HepG2 (cell line): Measurements from ENCODE around the gene CRLF1. TPM values are rescaled to one million over a fixed set of nuclear protein-coding genes. Genes with fewer than 3 reads are reported as not detected.
A peak's percentile ranks its signal among the peaks of the same experiment; 100 is the strongest.

Source experiments
- SMC3 ChIP-seq: IDR thresholded peaks from 2 replicates; pipeline ENCODE4 v1.6.1; 2011; ENCODE audit warnings: low read length, improper control_type of control experiment
- SOX5 ChIP-seq: IDR thresholded peaks from 2 replicates; pipeline ENCODE4 v1.6.1; 2016; ENCODE audit warnings: borderline replicate concordance
- SRSF1 ChIP-seq: fragments of 200-400 bp; formaldehyde crosslinking; optimal IDR thresholded peaks from 2 replicates; pipeline ENCODE3; 2017; ENCODE audit warnings: mild to moderate bottlenecking, low read depth, low read length, moderate library complexity
- TCF12 ChIP-seq, 2 experiments: fragments of 450-650 bp in 1 of 2; sonication (generic) in 1 of 2; formaldehyde crosslinking in 1 of 2; IDR thresholded peaks; 2 replicates each; pipeline versions ENCODE4 v1.6.1 to v1.8.0; 2017 to 2022; ENCODE audit warnings: antibody characterized with exemption in 1 of 2, mild to moderate bottlenecking in 1 of 2, missing genetic modification reagents in 1 of 2, moderate library complexity in 1 of 2
- ZBTB7B ChIP-seq: sonication (generic); formaldehyde crosslinking; IDR thresholded peaks from 2 replicates; pipeline ENCODE4 v1.4.0; 2020; ENCODE audit warnings: missing genetic modification reagents
- ZNF317 ChIP-seq: sonication (generic); formaldehyde crosslinking; IDR thresholded peaks from 2 replicates; pipeline ENCODE4 v1.5.0; 2020; ENCODE audit warnings: mild to moderate bottlenecking, missing genetic modification reagents
- ZNF44 ChIP-seq: sonication (generic); formaldehyde crosslinking; IDR thresholded peaks from 2 replicates; pipeline ENCODE4 v1.5.1; 2020; ENCODE audit warnings: mild to moderate bottlenecking, missing genetic modification reagents
- polyA plus RNA-seq, 8 experiments: library from polyadenylated mRNA; depleted of rRNA in 3 of 8; stranded (reverse) in 7 of 8; unstranded in 1 of 8; fragments of >200 nt; fragmentation: Illumina TruSeq in 4 of 8; extraction: Trizol in 4 of 8; gene quantifications; 2 replicates each; pipeline versions ENCODE4 v1.2.1 to v1.2.3, GENCODE V29; 2011 to 2016; ENCODE audit warnings: low read depth in 4 of 8, missing spikeins in 1 of 8, mixed read lengths in 1 of 8; ENCODE audit not compliant: insufficient read depth in 1 of 8
- total RNA-seq, 5 experiments: library from RNA; depleted of rRNA; stranded (reverse); fragments of >200 nt; fragmentation: Illumina TruSeq; extraction: Trizol; gene quantifications; 2 replicates each; pipeline ENCODE4 v1.2.3, GENCODE V29; 2016; ENCODE audit warnings: low read depth in 1 of 5
- TF ChIP-seq, protein P1 (sequence below): sonication (generic); formaldehyde crosslinking; IDR thresholded peaks from 2 replicates; pipeline ENCODE4 v1.4.0; 2020; ENCODE audit warnings: mild to moderate bottlenecking, missing genetic modification reagents, borderline replicate concordance
- TF ChIP-seq, protein P2 (sequence below): IDR thresholded peaks from 2 replicates; pipeline ENCODE4 v1.6.1; 2016; ENCODE audit warnings: mild to moderate bottlenecking, missing biosample characterization, missing genetic modification reagents
- TF ChIP-seq, protein P3 (sequence below): sonication (generic); formaldehyde crosslinking; IDR thresholded peaks from 2 replicates; pipeline ENCODE4 v1.8.1; 2023; ENCODE audit warnings: mild to moderate bottlenecking, missing genetic modification reagents
- TF ChIP-seq, protein P4 (sequence below): IDR thresholded peaks from 2 replicates; pipeline ENCODE4 v1.6.1; 2016; ENCODE audit warnings: missing genetic modification reagents, missing compliant biosample characterization
- TF ChIP-seq, protein P5 (sequence below): sonication (generic); formaldehyde crosslinking; IDR thresholded peaks from 2 replicates; pipeline ENCODE4 v1.4.0; 2020; ENCODE audit warnings: low read depth, missing genetic modification reagents
- TF ChIP-seq, protein P6 (sequence below): sonication (generic); formaldehyde crosslinking; IDR thresholded peaks from 2 replicates; pipeline ENCODE4 v1.4.0; 2020; ENCODE audit warnings: missing genetic modification reagents
- TF ChIP-seq, protein P7 (sequence below): sonication (generic); formaldehyde crosslinking; IDR thresholded peaks from 2 replicates; pipeline ENCODE4 v1.4.0; 2020; ENCODE audit warnings: missing genetic modification reagents

CRLF1 gene
- total and polyA plus RNA-seq, 2 of the 13 experiments (the other 11 are each of a cell fraction or from before 2014, with no cell fraction given): 217 to 296 TPM

DNA sequence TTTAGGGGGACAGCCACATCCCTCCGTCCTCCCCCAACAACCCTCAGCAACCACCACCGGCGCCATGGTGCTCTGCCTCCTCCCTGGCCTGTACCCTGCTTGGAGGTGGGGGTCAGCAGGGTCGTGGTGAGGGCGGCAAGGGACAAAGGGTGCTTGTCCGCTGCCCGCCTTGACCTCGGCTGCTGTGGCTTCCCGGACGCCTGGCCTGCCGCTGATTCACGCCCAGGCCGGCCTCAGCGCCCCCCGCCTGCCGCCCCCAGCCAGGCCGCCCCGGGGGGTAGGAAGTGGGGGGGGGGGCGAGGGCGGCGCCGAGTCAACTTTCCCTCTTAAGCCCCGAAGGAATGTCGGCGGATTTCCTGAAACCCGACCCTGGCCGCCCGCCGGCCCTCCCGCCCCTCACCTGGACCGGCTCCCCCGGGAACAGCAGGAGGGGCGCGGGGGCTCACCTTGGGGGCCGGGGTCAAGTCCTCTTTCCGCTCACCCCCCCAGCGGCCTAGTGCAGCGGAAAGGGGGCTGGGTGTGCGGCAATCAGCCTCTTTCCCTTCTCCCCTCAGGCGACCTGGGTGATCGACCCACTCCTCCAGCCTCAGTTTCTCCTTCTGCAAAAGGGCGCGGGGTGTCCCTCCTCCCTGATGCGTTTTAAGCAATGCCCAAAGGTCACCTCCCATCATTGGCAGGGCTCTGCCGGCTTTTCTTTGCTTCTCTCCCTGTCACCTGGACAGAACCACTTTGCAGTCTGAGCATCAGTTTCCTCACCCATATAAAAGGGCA lies 4.1 kb upstream of the CRLF1 start (continued):
- TF ChIP-seq, protein P1, sequence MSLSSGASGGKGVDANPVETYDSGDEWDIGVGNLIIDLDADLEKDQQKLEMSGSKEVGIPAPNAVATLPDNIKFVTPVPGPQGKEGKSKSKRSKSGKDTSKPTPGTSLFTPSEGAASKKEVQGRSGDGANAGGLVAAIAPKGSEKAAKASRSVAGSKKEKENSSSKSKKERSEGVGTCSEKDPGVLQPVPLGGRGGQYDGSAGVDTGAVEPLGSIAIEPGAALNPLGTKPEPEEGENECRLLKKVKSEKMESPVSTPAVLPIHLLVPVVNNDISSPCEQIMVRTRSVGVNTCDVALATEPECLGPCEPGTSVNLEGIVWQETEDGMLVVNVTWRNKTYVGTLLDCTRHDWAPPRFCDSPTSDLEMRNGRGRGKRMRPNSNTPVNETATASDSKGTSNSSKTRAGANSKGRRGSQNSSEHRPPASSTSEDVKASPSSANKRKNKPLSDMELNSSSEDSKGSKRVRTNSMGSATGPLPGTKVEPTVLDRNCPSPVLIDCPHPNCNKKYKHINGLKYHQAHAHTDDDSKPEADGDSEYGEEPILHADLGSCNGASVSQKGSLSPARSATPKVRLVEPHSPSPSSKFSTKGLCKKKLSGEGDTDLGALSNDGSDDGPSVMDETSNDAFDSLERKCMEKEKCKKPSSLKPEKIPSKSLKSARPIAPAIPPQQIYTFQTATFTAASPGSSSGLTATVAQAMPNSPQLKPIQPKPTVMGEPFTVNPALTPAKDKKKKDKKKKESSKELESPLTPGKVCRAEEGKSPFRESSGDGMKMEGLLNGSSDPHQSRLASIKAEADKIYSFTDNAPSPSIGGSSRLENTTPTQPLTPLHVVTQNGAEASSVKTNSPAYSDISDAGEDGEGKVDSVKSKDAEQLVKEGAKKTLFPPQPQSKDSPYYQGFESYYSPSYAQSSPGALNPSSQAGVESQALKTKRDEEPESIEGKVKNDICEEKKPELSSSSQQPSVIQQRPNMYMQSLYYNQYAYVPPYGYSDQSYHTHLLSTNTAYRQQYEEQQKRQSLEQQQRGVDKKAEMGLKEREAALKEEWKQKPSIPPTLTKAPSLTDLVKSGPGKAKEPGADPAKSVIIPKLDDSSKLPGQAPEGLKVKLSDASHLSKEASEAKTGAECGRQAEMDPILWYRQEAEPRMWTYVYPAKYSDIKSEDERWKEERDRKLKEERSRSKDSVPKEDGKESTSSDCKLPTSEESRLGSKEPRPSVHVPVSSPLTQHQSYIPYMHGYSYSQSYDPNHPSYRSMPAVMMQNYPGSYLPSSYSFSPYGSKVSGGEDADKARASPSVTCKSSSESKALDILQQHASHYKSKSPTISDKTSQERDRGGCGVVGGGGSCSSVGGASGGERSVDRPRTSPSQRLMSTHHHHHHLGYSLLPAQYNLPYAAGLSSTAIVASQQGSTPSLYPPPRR (CRISPR knock-in tag): peak; percentile 87
- TF ChIP-seq SRSF1 (peak; percentile 99), ZNF44 (CRISPR knock-in tag) (no peak), SMC3 (no peak), ZBTB7B (peak; percentile 93), TCF12 (IDR thresholded peaks at IDR 0.05) (no peak), TCF12 (CRISPR knock-in tag; IDR thresholded peaks at IDR 0.05) (peak; percentile 77), SOX5 (CRISPR knock-in tag) (peak; percentile 60; the same call in 1 of the 2 replicates), ZNF317 (CRISPR knock-in tag) (peak; percentile 42; the same call in 1 of the 2 replicates)
- TF ChIP-seq, protein P2, sequence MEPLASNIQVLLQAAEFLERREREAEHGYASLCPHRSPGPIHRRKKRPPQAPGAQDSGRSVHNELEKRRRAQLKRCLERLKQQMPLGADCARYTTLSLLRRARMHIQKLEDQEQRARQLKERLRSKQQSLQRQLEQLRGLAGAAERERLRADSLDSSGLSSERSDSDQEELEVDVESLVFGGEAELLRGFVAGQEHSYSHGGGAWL: no peak
- TF ChIP-seq, protein P3, sequence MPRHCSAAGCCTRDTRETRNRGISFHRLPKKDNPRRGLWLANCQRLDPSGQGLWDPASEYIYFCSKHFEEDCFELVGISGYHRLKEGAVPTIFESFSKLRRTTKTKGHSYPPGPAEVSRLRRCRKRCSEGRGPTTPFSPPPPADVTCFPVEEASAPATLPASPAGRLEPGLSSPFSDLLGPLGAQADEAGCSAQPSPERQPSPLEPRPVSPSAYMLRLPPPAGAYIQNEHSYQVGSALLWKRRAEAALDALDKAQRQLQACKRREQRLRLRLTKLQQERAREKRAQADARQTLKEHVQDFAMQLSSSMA (CRISPR knock-in tag): no peak
- TF ChIP-seq, protein P4, sequence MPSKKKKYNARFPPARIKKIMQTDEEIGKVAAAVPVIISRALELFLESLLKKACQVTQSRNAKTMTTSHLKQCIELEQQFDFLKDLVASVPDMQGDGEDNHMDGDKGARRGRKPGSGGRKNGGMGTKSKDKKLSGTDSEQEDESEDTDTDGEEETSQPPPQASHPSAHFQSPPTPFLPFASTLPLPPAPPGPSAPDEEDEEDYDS (CRISPR knock-in tag): no peak
- TF ChIP-seq, protein P5, sequence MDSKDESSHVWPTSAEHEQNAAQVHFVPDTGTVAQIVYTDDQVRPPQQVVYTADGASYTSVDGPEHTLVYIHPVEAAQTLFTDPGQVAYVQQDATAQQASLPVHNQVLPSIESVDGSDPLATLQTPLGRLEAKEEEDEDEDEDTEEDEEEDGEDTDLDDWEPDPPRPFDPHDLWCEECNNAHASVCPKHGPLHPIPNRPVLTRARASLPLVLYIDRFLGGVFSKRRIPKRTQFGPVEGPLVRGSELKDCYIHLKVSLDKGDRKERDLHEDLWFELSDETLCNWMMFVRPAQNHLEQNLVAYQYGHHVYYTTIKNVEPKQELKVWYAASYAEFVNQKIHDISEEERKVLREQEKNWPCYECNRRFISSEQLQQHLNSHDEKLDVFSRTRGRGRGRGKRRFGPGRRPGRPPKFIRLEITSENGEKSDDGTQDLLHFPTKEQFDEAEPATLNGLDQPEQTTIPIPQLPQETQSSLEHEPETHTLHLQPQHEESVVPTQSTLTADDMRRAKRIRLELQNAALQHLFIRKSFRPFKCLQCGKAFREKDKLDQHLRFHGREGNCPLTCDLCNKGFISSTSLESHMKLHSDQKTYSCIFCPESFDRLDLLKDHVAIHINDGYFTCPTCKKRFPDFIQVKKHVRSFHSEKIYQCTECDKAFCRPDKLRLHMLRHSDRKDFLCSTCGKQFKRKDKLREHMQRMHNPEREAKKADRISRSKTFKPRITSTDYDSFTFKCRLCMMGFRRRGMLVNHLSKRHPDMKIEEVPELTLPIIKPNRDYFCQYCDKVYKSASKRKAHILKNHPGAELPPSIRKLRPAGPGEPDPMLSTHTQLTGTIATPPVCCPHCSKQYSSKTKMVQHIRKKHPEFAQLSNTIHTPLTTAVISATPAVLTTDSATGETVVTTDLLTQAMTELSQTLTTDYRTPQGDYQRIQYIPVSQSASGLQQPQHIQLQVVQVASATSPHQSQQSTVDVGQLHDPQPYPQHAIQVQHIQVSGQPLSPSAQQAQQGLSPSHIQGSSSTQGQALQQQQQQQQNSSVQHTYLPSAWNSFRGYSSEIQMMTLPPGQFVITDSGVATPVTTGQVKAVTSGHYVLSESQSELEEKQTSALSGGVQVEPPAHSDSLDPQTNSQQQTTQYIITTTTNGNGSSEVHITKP (CRISPR knock-in tag): no peak
- TF ChIP-seq, protein P6, sequence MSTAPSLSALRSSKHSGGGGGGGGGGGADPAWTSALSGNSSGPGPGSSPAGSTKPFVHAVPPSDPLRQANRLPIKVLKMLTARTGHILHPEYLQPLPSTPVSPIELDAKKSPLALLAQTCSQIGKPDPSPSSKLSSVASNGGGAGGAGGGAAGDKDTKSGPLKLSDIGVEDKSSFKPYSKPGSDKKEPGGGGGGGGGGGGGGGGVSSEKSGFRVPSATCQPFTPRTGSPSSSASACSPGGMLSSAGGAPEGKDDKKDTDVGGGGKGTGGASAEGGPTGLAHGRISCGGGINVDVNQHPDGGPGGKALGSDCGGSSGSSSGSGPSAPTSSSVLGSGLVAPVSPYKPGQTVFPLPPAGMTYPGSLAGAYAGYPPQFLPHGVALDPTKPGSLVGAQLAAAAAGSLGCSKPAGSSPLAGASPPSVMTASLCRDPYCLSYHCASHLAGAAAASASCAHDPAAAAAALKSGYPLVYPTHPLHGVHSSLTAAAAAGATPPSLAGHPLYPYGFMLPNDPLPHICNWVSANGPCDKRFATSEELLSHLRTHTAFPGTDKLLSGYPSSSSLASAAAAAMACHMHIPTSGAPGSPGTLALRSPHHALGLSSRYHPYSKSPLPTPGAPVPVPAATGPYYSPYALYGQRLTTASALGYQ (CRISPR knock-in tag): peak; percentile 82; the same call in 1 of the 2 replicates
- TF ChIP-seq, protein P7, sequence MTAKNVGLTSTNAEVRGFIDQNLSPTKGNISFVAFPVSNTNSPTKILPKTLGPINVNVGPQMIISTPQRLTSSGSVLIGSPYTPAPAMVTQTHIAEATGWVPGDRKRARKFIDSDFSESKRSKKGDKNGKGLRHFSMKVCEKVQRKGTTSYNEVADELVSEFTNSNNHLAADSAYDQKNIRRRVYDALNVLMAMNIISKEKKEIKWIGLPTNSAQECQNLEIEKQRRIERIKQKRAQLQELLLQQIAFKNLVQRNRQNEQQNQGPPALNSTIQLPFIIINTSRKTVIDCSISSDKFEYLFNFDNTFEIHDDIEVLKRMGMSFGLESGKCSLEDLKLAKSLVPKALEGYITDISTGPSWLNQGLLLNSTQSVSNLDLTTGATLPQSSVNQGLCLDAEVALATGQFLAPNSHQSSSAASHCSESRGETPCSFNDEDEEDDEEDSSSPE (CRISPR knock-in tag): no peak; the same call in 1 of the 2 replicates
